Lung (tissue), 12 donors: Measurements from ENCODE around the gene CALM1. TPM values are rescaled to one million over a fixed set of nuclear protein-coding genes. Genes with fewer than 3 reads are reported as not detected.

Source experiments
- ATAC-seq: fragments of 200-7000 bp; cut with Tn5 transposase; one replicate; pipeline ENCODE4 v1.9.1; 2020; ENCODE audit warnings: moderate number of reproducible peaks; ENCODE audit not compliant: insufficient read depth, low FRiP score
- DNase-seq, 3 donors: peaks; one replicate each; pipeline ENCODE4 v3.0.0-alpha.2; 2013 to 2017
- H3K27ac ChIP-seq, 2 donors: one replicate each; pipeline ENCODE4 v1.5.1; 2013; ENCODE audit warnings: mild to moderate bottlenecking in 2 of 2, moderate library complexity in 2 of 2, control low read depth in 1 of 2, inconsistent platforms in 1 of 2, low read depth in 1 of 2, low read length in 1 of 2
- H3K27me3 ChIP-seq, 3 donors: one replicate each; pipeline ENCODE4 v1.5.1; 2013; ENCODE audit warnings: low read length in 2 of 3; ENCODE audit not compliant: control insufficient read depth in 3 of 3, insufficient read depth in 3 of 3
- H3K36me3 ChIP-seq, 4 donors: one replicate each; pipeline ENCODE4 v1.5.1; 2013; ENCODE audit warnings: low read length in 4 of 4, mild to moderate bottlenecking in 1 of 4, moderate library complexity in 1 of 4; ENCODE audit not compliant: control insufficient read depth in 4 of 4, insufficient read depth in 4 of 4
- H3K4me1 ChIP-seq, 5 donors: one replicate each; pipeline ENCODE4 v1.5.1; 2013; ENCODE audit warnings: low read length in 5 of 5, mild to moderate bottlenecking in 2 of 5, moderate library complexity in 1 of 5; ENCODE audit not compliant: control insufficient read depth in 5 of 5, insufficient read depth in 5 of 5
- H3K4me3 ChIP-seq: one replicate; pipeline ENCODE4 v1.5.1; 2013; ENCODE audit warnings: mild to moderate bottlenecking, control low read depth, moderate library complexity
- H3K9ac ChIP-seq, 2 donors: one replicate each; pipeline ENCODE4 v1.5.1; 2013; ENCODE audit warnings: low read length in 2 of 2, control low read depth in 1 of 2; ENCODE audit not compliant: insufficient read depth in 1 of 2
- H3K9me3 ChIP-seq, 4 donors: one replicate each; pipeline ENCODE4 v1.5.1; 2013; ENCODE audit warnings: low read length in 3 of 4, mild to moderate bottlenecking in 1 of 4, moderate library complexity in 1 of 4; ENCODE audit not compliant: control insufficient read depth in 4 of 4, insufficient read depth in 3 of 4
- WGBS, 2 donors: extraction: QIAGEN DNeasy Blood & Tissue Kit; methylation state at CpG; one replicate each; pipeline ENCODE4 v1.1.7; 2013; 5-methylcytosine and 5-hydroxymethylcytosine counted together
- polyA plus RNA-seq, 2 donors: library from polyadenylated mRNA; stranded (reverse); fragments of 200-250 nt; gene quantifications; one replicate each; pipeline ENCODE4 v1.2.1, GENCODE V29; 2013
- total RNA-seq, 2 donors: library from RNA; depleted of rRNA in 1 of 2; stranded (reverse); fragments of >200 nt in 1 of 2; gene quantifications; one replicate each; pipeline ENCODE4 v1.2.1, GENCODE V29; 2014 to 2021
- TF ChIP-seq, protein P1 (sequence below): IDR thresholded peaks from 2 replicates; pipeline ENCODE4 v1.5.1; 2012; ENCODE audit warnings: mild to moderate bottlenecking; ENCODE audit errors: control extremely low read depth, extremely low read depth
- donor health status: control.
- donor health status: control.
- donor health status: Bipolar disorder and iron deficiency.
- donor health status: healthy.
- donor health status: DM: yes; HTN: yes; CAD: no.

Gene CALM1
- total and polyA plus RNA-seq, 4 donors, result 364 to 543 (median 478) TPM

DNA sequence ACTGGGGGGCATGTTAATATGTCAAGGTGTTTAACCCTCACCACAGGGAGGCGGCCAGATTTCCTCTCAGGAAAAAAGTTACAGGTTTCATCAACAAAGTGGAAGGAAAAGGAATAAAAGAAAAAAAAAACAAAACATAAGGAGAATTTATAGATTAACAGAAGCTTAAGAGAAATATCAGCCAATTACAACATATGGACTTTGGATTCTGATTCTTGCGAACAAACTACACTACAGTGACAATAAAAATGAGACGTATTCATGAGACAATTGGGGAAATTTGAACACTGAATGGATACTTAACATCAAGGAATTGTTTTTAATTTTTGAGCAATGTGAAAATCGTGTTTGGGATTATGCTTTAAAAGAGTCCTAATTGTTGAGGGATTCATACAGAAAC is 60.4 kb downstream of the CALM1 start:
- no peaks in the 10 kb centered on the region for H3K36me3 ChIP-seq
- peaks cover 0 to 30% (median 11%) of the 10 kb centered on the region in 5 donors for H3K4me1 ChIP-seq
- no peak overlapping the region for H3K9ac ChIP-seq
- H3K27me3 ChIP-seq, result no peaks in the 10 kb centered on the region
- DNase-seq (no peak), ATAC-seq (no peak)
- no peak overlapping the region for H3K27ac ChIP-seq
- WGBS, 2 donors, result 70 to 86% methylated on average over 4 of the region's 4 CpGs
- H3K9me3 ChIP-seq, result no peaks in the 10 kb centered on the region
- TF ChIP-seq, protein P1, sequence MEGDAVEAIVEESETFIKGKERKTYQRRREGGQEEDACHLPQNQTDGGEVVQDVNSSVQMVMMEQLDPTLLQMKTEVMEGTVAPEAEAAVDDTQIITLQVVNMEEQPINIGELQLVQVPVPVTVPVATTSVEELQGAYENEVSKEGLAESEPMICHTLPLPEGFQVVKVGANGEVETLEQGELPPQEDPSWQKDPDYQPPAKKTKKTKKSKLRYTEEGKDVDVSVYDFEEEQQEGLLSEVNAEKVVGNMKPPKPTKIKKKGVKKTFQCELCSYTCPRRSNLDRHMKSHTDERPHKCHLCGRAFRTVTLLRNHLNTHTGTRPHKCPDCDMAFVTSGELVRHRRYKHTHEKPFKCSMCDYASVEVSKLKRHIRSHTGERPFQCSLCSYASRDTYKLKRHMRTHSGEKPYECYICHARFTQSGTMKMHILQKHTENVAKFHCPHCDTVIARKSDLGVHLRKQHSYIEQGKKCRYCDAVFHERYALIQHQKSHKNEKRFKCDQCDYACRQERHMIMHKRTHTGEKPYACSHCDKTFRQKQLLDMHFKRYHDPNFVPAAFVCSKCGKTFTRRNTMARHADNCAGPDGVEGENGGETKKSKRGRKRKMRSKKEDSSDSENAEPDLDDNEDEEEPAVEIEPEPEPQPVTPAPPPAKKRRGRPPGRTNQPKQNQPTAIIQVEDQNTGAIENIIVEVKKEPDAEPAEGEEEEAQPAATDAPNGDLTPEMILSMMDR, result no peak
- no peak overlapping the region for H3K4me3 ChIP-seq

Other genes with a start within 250 kb of the CALM1 start
- 10 to 100 TPM; 73.6 to 95.2 TPM for gene PSMC1, start 140.5 kb upstream of the CALM1 start, total RNA-seq
- gene PSMC1, start 140.5 kb upstream of the CALM1 start, polyA plus RNA-seq, result 100 to 1,000 TPM; 125 to 195 TPM
- gene NRDE2, start 65.1 kb upstream of the CALM1 start, total RNA-seq, result 10 to 100 TPM; 18.9 to 21.0 TPM
- gene NRDE2, start 65.1 kb upstream of the CALM1 start, polyA plus RNA-seq, result 1 to 10 TPM; 7.0 to 7.7 TPM